Measurements from ENCODE around the gene RMND1. TPM values are rescaled to one million over a fixed set of nuclear protein-coding genes. Genes with fewer than 3 reads are reported as not detected.
A peak's percentile ranks its signal among the peaks of the same experiment; 100 is the strongest.
"Not testable (repeated sequence)": the region's sequence is repeated elsewhere in the genome, so short reads cannot be mapped to it uniquely, and the experiment has no call there.

RMND1 gene
- polyA plus RNA-seq, 2 of the 4 experiments (the other 2 are of a cell fraction): 11.7 to 13.1 TPM

DNA sequence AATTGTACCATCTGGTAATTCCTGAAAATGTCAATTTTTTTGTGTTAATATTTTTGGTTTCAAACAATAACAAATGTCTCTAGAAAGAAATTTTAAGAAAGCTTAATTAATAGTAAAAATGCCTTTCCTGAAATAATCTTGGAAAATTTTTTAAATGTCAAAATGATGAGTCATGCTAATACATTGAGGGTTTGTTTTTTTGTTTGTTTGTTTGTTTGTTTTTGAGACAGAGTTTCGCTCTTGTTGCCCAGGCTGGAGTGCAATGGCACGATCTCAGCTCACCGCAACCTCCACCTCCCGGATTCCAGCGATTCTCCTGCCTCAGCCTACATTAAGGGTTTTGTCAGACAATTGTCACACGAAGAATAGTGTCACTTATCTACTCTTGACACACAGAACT, 94.9 kb downstream of the RMND1 start:
- 74% methylated on average over 6 of the region's 6 CpGs for WGBS (ENCODE audit: missing lambda C conversion rate)
- Histone ChIP-seq H3K27ac (0 out of 6 replicates have a peak overlapping the region, but pooled peaks of 1 of the 2 experiments have one; percentile 33), H3K4me1 (peaks cover 12% of the 10 kb centered on the region; the same call in 2 of the 3 replicates), H3K4me2 (peak overlapping the region; percentile 23; the same call in 1 of the 3 replicates)
- DNase-seq (ENCODE audit: low read depth in 1 of 2, low spot score in 1 of 2); H3K4me3 ChIP-seq; FAIRE-seq; ATAC-seq; POLR2A ChIA-PET; H3K9me3 ChIP-seq; TF ChIP-seq FOSL2 (IDR thresholded peaks at IDR 0.05): not testable (repeated sequence)
- TF ChIP-seq NFE2L2 (conservative IDR thresholded peaks at IDR 0.05; ENCODE audit: low read length) (peak; percentile 47), MAFK (IDR thresholded peaks at IDR 0.05; ENCODE audit: partially characterized antibody) (peak; percentile 77), FOSL2 (CRISPR knock-in tag; IDR thresholded peaks at IDR 0.05) (peak; percentile 60)
- CTCF ChIA-PET: interaction anchor here (1.2 to 1.7 kb wide), 2 partner anchors 22 to 343 kb away, joined by 3 to 4 read pairs; no protein-coding TSS in a partner anchor

Small RNA genes lying within 50 kb of the gene (small RNA-seq; reads per million reads assigned to genes)
- gene RF00019: 0 reads per million in 6 experiments

Other genes starting within 250 kb of the RMND1 start
- gene AKAP12, start 212.2 kb downstream of the RMND1 start, polyA plus RNA-seq (2011; rRNA removed): 145 and 192 TPM in 2 replicates
- 32.1 to 42.0 TPM (median 36.3 TPM) in 3 replicates for gene AKAP12, start 212.2 kb downstream of the RMND1 start, polyA plus RNA-seq (2017; fragmentation: RNase III; extraction: RNeasy Plus Mini Kit Qiagen cat#74134 plus additional on column Dnase treatment)
- gene ZBTB2, start 60.6 kb downstream of the RMND1 start, polyA plus RNA-seq (2011; rRNA removed): 15.3 and 17.3 TPM in 2 replicates
- 10.8 to 12.0 TPM (median 11.4 TPM) in 3 replicates for gene ZBTB2, start 60.6 kb downstream of the RMND1 start, polyA plus RNA-seq (2017; fragmentation: RNase III; extraction: RNeasy Plus Mini Kit Qiagen cat#74134 plus additional on column Dnase treatment)
- 0.53 and 0.61 TPM in 2 replicates for gene CCDC170, start 41.9 kb upstream of the RMND1 start, polyA plus RNA-seq (2011; rRNA removed)
- gene CCDC170, start 41.9 kb upstream of the RMND1 start, polyA plus RNA-seq (2017; fragmentation: RNase III; extraction: RNeasy Plus Mini Kit Qiagen cat#74134 plus additional on column Dnase treatment): 0.05 to 0.09 TPM (median 0.07 TPM) in 3 replicates